Measurements from ENCODE around the gene APOM. TPM values are rescaled to one million over a fixed set of nuclear protein-coding genes. Genes with fewer than 3 reads are reported as not detected.

The APOM gene
- total RNA-seq, 1 donor from 2014 or later = 0.40 TPM

DNA sequence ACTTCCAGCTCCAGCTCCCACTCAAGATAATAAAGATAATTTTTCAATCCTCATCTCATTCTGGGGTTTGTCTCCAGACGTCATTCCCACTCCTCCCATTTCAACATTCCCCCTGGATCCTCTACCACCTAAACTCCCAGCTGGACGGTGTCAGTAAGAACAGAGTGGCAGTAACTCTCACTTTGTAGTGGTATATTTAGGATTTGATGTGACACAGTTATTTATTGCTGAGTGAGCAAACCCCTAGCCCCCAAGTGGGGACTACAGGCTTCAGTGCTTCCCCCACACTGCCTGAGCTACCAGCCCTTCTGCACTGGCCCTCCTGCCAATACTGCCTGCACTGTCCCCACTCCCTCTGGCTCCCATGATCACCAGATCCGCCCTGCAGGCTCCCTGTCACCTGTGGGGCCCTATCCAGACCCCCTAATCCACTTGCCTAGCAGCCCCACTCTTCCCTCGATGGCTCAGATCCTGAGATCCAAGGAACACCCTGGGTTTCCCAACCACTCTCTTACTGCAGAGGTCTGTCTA is 2.5 kb downstream of the APOM start:
- DNase-seq (ENCODE audit: low read depth, low spot score) = no peak

DNA sequence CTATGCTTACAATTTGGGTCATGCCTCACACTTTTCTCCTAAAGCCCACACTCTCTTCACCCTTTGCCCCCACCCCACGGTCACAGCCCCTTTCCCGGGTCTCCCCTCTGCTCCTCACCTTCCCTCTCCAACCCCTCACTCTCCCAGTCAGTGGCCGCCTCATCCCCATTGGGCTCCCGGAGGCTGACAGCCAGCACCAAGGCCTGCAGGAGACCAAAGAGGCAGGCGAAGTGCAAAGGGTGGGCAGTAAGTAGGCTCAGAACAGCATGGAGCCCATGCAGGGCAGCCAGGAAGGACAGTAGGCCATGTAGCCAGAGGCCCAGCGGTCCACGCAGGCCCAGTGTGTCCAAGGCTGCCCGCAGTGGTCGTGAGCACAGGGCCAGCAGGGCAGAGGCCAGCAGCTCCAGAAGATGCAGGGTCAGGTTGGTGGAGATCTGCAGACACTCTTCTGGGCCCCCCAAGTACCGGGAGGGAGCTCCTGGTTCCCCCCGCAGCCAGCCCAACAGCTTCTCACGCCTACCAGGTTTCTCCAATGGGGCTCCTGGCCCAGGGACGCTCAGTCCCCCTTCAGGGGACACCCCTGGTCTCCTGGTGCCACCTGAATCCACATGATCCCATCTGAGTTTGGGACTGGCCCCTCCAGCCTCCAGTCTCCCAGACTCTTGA is 3.4 kb downstream of the APOM start:
- DNase-seq (ENCODE audit: low read depth, low spot score) = no peak

DNA sequence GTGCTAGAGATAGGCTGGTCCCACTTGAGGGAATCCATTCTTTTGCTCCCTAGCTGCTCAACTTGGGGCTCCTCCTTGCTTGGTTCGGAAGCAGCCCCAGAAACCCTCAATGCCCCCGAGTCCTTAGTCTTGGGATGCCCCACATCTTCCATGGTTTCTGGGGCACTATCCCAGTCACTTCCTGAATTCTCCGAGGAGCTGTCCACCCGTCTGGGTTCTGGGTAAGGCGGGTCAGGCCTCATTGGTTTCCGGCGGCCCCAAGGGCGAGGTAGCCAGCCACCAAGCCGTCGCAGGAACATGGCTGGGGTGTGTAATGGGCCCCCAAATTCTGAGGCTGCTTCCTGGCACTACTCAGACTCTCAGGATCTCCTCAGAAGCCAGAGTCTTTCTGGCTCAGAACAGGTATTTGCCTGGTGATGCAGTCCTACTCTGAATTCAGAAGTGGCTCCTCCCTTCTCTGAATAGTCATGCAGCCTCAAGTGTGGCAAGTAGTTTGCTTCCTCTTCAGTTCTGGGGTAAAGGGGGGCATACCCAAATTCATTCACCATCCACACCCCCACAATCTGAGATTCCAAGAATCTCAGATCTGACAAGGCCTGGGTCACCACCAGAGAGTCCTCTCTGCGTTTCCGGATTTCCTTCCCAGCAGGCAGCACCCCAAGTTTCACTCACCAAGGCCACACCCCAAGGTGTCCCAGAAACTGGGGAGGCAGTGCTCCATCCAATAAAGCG is 4.1 kb downstream of the APOM start:
- DNase-seq (ENCODE audit: low read depth, low spot score) = no peak

DNA sequence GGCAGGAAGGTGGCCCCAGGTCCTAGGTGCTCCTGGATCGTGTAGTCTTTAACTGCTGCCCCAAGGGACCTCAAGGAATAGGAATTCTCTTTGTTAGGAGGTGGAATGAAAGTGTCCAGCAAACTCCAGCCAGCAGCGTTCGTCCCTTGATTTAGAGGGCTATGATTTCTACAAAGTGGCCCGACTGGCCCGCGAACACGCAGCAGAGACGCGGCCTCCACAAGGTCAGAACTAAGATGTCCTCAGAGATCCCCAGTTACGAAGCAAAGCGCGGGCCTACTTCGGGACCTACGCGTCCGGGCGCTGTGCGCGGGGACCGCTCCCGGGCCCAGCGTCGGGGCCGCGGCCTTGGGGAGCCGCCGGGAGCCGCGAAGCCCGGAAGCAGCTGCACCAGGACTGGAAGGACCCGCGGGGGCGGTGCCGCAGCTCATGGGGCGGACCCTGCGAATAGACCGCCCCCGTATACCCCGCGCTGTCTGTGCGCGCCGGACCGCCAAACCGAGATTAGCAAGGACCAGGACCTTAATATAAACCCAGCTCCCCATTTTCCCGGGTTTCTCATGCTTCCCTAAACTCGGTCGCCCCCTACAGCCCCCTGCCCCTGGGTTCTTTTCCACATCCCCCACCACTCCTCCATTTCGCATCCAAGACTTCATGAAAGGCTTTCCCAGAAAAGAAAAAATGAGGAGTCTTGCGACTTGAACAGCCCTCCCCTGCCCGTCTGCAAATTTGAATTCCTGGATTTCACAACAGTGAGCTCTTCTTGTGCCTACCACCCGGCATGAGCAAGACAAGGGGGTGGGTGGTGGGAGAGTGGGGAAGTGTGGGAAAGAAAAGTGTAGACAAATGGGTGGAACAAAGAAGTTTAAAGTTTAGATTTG is 4.9 kb downstream of the APOM start, which contains the start of gene C6orf47:
Gene C6orf47, minus strand, starts transcription at position 398 of the 881 bp plus-strand sequence. CDS start 831 bp downstream, outside the sequence.
- peak; percentile 47 for DNase-seq (ENCODE audit: low read depth, low spot score)

DNA sequence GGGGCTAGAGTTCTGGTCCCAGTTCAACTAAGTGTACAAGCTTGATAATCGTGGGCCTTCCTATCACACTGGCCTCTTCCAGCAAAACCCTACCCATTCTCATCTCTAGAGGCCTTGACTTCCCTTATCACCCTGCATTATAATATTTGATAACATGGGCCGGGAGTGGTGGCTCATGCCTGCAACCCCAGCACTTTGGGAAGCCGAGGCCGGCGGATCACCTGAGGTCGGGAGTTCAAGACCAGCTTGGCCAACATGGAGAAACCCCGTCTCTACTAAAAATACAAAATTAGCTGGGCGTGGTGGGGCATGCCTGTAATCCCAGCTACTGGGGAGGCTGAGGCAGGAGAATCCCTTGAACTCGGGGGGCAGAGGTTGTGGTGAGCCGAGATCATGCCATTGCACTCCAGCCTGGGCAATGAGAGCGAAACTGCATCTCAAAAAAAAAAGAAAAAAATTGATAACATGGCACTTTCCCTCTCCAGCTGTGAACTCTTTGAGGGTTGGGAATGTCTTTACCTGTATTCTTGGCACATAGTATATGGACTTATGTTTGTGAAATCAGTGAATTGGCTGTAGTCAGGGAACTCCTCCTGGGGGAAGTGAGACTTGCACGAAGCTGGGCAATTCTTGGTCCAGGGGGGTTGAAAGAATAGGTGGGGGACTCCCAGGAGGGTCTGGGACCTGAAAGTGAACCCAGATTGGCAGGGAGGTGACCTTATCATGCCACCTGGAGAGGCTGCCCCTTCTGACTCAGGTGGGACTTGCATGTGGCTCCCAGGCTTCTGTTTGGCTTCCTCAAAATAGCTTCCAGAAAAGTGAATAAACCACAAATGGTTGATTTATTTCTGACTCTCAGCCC is 5.8 kb downstream of the APOM start:
- no peak for DNase-seq (ENCODE audit: low read depth, low spot score)

DNA sequence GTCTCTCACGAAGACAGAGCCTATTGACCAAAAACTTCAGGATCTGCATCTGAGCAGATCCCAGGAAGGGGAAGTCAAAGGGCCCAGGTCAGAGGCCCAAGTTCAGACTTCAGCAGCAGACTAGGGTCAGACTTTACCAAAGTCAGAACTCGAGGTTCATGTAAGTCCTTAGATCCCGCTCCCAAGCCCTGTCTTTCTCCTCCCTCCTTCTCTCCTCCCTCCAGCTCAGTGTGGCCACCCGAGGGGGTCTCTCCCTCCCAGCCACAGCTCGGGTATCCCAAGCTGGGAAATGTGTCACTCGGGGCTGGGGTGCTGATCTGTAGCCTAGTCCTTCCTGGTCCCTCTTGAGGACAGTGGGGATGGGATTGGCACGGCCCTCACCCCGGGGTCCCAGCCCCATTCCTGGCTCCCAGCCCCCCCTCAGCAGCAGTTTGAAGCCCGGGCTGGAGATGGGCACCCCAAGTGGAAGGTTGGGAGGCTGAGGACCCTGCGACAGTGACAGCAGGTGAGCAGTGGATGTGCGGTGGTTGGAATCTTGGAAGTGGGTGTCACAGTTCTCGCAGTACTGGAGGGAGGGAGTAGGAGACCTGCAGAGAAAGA is 6.5 kb downstream of the APOM start:
- no peak for DNase-seq (ENCODE audit: low read depth, low spot score)

DNA sequence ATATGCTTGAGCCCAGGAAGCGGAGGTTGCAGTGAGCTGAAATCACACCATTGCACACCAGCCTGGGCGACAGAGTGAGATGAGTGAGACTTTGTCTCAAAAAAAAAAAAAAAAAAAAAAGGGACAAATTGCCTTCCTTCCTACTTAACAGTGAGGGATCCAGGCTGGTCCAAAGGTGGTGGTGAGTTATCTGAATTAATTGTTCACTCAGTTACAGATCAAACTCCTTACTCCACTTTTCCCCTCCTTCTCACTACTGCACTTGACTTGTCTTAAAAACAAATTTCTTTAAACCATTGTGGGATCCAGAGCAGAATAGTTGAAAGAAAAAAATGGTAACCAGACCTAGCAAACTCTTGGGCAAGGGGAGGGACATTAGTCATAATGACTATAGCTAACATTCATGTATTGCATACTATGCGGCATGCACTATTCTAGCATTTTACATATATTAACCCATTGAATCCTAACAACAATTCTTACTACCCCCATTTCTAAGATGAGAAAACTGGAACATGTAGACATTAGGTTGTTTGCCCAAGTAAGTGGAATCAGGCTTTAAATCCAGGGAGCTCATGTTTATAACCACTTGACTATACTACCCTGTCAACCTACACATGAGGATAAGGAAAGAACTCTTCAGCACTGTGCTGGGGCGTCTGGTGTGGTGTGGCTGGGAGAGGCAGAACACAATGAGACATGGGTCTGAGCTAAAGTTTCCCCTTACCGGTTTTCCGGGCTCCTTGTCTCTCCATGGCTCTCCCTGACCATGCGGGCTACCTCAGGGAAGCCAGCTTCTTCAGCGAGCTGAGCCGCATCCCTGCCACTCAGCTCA is 7.6 kb downstream of the APOM start:
- no peak for DNase-seq (ENCODE audit: low read depth, low spot score)

DNA sequence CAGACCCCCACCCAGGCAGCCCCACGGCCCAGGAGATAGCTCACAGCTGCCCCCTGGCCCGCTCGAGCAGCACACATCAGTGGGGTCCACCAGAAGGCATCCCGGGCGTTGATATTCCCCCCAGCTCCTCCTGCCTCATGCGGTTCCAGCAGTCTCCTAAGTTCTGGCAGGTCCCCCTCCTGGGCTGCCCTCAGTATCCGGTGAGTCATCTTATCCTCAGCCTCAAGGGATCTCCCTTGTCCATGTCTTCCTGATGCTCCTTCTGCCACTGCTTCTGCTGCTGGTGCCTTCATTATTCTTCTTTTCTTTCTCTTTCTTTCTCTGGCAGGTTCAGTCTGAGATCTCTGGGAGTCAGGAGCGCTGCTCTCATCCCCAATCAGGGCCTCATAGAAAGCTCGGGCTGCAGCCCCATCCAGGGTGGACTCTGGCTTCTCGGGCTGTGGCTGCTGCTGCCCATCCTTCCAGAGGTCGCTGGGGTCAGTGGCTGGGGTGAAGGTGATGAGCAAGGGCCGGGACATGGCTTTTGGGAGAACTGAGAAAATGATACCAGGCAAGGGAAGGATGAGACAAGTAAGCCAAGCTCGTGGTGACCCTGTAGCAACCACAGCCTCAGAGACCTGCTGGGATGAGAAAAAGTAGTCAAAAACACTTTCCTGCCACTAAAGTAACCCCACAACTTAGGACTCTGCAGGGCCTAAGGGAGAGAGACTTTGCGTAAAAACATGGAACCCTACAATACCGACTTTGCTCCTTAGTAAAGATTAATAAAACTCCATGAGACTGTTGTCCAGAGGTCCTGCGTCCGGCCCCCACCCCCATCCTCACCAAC is 8.5 kb downstream of the APOM start:
- peak; percentile 44 for DNase-seq (ENCODE audit: low read depth, low spot score)

DNA sequence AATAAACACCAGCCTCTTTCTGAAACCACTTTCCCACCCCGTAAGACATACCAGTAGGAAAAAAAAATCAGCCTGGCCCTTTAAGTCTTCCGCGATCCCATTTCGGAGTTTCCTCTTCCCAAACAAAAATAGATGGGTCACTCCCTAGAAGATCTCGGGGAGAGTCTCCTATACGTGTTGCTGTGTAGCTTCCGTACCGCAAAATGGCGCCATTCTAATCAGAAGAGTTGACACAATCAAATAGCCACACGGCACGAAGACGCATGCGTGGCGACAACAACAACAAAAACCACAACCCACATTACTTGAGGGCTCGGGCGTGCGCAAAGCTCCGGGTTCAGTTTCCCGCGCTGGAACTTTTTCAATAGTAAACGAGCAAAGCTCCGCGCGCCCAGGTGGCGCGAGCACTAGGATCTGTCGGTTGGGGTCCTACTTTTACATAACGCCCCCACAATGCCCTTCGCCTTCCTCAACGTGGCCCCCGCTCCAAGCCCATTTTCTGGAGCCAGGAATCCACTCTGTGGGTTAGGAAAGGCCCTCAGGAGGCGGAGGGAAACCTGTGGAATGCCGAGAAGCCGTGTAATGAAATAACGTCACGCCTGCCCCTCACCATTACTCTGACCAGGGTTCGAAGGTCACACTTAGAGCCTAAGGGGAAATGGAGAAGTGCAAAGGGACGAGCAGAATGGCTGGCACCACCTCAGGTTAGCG is 9.3 kb downstream of the APOM start, which contains the start of gene GPANK1:
Gene GPANK1, minus strand, starts transcription at position 208 of the 711 bp plus-strand sequence. CDS start 519 bp downstream, outside the sequence.
- peak; percentile 86 for DNase-seq (ENCODE audit: low read depth, low spot score)

DNA sequence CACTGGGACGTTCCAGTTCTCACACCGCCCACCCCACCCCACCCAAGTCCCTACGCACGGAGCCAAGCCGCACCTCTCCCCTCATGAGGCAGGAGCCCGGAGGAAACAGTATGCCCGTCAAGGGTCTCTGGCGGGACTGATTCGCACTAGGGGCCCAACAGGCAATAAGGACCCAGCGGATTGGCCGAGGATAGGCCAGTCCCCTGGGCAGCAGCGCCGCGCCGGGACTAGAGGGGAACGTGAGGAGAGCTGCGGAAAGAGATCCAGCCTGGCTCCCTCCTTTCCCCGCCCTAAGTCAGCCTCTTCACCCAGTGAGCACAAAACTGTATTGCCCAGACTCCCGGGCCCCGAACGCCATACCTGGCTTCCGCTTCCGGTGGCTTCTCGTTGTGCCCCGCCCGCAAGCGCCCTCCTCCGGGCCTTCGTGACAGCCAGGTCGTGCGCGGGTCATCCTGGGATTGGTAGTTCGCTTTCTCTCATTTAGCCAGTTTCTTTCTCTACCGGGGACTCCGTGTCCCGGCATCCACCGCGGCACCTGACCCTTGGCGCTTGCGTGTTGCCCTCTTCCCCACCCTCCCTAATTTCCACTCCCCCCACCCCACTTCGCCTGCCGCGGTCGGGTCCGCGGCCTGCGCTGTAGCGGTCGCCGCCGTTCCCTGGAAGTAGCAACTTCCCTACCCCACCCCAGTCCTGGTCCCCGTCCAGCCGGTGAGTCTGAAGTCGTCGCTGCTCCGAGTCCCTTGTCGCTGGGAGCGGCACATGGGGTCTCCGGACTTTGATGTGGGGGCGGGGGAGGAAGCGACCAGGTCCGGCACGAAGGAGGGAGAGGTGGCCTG is 10.0 kb downstream of the APOM start, which contains the start of gene CSNK2B:
Gene CSNK2B, plus strand, starts transcription at position 580 of the 836 bp plus-strand sequence. CDS start 752 bp downstream, outside the sequence.
- peak; percentile 86 for DNase-seq (ENCODE audit: low read depth, low spot score)

DNA sequence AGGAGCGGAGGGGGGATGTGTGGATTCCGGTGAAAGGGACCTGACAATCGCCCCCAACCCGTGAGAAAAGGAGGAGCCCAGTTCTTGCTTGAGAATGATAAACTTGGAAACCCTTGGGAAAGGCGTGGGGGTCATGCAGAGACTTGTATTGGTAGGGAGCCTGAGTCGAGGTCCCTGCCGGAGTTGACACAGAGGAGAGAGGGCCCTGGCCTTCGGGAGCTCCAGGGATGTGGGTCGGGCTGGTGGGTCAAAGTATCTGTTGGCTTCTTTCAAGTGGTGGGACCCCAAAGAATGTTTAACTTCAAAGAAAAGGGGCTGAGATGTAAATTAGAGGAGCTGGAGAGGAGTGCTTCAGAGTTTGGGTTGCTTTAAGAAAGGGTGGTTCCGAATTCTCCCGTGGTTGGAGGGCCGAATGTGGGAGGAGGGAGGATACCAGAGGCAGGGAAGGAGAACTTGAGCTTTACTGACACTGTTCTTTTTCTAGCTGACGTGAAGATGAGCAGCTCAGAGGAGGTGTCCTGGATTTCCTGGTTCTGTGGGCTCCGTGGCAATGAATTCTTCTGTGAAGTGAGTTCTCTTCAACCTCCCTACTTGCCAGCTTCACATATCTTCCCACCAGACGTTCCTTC is 10.8 kb downstream of the APOM start:
- no peak for DNase-seq (ENCODE audit: low read depth, low spot score)

DNA sequence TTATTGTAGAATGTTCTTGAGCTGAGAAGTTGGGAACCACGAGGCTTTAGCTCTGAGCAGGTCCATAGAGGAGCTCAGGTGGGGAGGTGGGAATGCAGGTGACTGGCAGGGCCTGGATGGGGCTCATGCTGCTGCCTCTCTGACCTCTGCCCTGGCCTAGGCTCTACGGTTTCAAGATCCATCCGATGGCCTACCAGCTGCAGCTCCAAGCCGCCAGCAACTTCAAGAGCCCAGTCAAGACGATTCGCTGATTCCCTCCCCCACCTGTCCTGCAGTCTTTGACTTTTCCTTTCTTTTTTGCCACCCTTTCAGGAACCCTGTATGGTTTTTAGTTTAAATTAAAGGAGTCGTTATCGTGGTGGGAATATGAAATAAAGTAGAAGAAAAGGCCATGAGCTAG is 14.0 kb downstream of the APOM start, which contains the start of gene LY6G5B:
Gene LY6G5B, plus strand, starts transcription at position 301 of the 400 bp plus-strand sequence. CDS start 975 bp downstream, outside the sequence.
- DNase-seq (ENCODE audit: low read depth, low spot score) = no peak

DNA sequence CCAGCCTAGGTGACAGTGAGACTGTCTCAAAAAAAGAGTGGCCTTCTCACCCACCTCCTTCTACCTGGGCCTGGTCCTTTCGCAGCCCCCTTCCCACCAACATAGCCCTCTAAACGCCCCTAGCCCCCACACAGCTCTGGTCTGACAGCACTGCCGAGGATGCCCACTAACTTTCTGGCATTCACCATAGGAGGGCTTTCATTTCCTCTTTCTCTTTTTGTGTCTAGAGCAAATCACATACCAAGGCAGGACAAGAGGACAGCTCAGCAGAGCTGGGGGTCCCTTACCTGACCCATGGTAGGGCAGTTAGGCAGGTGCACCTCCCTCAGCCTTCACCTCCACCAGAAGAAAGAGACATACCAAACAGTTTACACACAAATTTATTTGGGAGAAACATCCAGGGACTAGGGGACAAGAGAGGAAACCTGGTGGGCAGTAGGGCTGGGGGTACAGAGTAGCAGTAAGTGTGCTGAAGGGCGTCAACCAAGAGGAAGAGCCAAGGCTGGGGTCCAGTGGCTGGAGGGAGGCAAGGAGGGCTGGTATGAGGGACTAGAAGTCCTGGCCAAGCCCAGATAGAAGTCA is 20.7 kb downstream of the APOM start:
- DNase-seq (ENCODE audit: low read depth, low spot score) = no peak

DNA sequence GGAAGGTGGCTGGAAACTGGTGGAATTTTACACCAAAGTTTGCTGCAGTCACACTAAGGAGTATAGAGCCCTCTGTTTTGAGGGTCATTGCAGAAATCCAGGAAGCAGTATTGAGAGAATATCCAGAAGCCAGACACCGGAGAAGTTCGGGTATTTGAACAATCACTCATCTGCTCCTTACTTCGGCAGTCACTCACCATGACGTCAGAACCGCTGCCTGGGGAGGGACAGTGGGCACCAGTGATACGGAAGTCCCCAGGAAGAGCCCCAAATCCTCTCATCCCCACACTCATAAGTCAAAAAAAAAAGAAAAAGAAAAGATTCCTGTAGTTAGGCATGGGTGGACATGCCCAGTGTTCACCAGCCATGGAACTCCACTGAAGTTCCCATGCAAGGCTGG is 21.2 kb downstream of the APOM start:
- no peak for DNase-seq (ENCODE audit: low read depth, low spot score)

DNA sequence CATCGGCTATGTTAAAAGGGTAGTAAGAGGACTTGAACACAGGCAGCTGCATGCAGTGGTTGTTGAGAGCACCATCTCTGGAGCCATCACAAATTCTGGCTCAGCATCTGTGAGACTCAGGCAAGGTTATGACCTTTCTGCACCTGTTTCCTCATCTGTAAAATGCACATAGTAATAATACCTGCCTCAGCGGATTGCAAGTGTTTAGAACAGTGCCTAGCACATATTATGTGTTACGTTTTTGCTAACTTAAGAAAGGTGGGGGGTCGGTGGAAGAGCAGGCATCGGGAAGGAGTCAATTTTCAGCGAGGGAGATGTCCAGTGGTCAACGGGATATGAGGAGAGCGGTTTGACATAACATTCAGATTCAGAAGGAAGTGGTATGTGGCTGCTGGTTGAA is 22.3 kb downstream of the APOM start:
- DNase-seq (ENCODE audit: low read depth, low spot score) = no peak
